ENCODE data around the gene UHRF1.

- TF ChIP-seq, protein P1, sequence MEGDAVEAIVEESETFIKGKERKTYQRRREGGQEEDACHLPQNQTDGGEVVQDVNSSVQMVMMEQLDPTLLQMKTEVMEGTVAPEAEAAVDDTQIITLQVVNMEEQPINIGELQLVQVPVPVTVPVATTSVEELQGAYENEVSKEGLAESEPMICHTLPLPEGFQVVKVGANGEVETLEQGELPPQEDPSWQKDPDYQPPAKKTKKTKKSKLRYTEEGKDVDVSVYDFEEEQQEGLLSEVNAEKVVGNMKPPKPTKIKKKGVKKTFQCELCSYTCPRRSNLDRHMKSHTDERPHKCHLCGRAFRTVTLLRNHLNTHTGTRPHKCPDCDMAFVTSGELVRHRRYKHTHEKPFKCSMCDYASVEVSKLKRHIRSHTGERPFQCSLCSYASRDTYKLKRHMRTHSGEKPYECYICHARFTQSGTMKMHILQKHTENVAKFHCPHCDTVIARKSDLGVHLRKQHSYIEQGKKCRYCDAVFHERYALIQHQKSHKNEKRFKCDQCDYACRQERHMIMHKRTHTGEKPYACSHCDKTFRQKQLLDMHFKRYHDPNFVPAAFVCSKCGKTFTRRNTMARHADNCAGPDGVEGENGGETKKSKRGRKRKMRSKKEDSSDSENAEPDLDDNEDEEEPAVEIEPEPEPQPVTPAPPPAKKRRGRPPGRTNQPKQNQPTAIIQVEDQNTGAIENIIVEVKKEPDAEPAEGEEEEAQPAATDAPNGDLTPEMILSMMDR (optimal IDR thresholded peaks at IDR 0.05 in 1 of 3, IDR thresholded peaks at IDR 0.05 in 1 of 3, conservative IDR thresholded peaks at IDR 0.05 in 1 of 3; ENCODE audit: extremely low read depth in 1 of 3, insufficient read depth in 2 of 3, low read length in 3 of 3) = no peak
- TF ChIP-seq EZH2 (IDR thresholded peaks at IDR 0.05; ENCODE audit: low read length) = no peak
Observed at GRCh38 chr19:4904481-4904880, 4.8 kb upstream of the UHRF1 start.

All from keratinocyte (primary cell).